OCI-LY7 (cell line): ENCODE measurements around the gene SLC16A11. TPM values are rescaled to one million over a fixed set of nuclear protein-coding genes. Genes with fewer than 3 reads are reported as not detected.

Source experiments
- BruUV-seq: library from RNA; stranded (reverse); fragments of 400-500 nt; replicated peaks from 2 replicates; lab custom pipeline; 2021; lab: Mats Ljungman, UMichigan
- CTCF ChIA-PET: fragments of 300-600 bp; sonication (Branson Sonifier 250); formaldehyde crosslinking; loops from one replicate; lab custom pipeline; 2022; ENCODE audit warnings: antibody characterized with exemption; ENCODE audit not compliant: unreplicated experiment; lab: Charles Lee
- POLR2A ChIA-PET: fragments of 300-600 bp; sonication (Branson Sonifier 250); formaldehyde crosslinking; loops from one replicate; lab custom pipeline; 2022; ENCODE audit warnings: antibody characterized with exemption; lab: Charles Lee
- DNase-seq: peaks from one replicate; pipeline ENCODE4 v3.0.0-alpha.2; 2015; ENCODE audit warnings: low spot score
- H2AFZ ChIP-seq: fragments of 200-600 bp; sonication (generic), shearing (Covaris generic); 2 replicates; pipeline ENCODE4 v1.6.1; 2014; ENCODE audit warnings: mild to moderate bottlenecking, antibody characterized with exemption, low read length, moderate library complexity
- H3K27ac ChIP-seq: fragments of 200-600 bp; sonication (generic); 2 replicates; pipeline ENCODE4 v1.5.1; 2014; ENCODE audit warnings: mixed run types, low read depth, mild to moderate bottlenecking, moderate library complexity, low read length, inconsistent platforms; ENCODE audit not compliant: poor library complexity, severe bottlenecking
- H3K36me3 ChIP-seq: fragments of 200-600 bp; sonication (generic); 2 replicates; pipeline ENCODE4 v1.6.1; 2014; ENCODE audit warnings: mild to moderate bottlenecking, antibody characterized with exemption, low read length, moderate library complexity, mixed read lengths; ENCODE audit not compliant: insufficient read depth
- H3K4me1 ChIP-seq: fragments of 200-600 bp; sonication (generic); 2 replicates; pipeline ENCODE4 v1.5.1; 2014; ENCODE audit warnings: mild to moderate bottlenecking, low read length; ENCODE audit not compliant: insufficient read depth, poor library complexity, severe bottlenecking
- H3K4me2 ChIP-seq: fragments of 200-600 bp; sonication (generic); 2 replicates; pipeline ENCODE4 v1.6.1; 2014; ENCODE audit warnings: mild to moderate bottlenecking, low read length
- H3K4me3 ChIP-seq: fragments of 200-600 bp; sonication (generic); 2 replicates; pipeline ENCODE4 v1.5.1; 2014; ENCODE audit warnings: mild to moderate bottlenecking, low read depth, low read length; ENCODE audit not compliant: poor library complexity, severe bottlenecking
- H3K79me2 ChIP-seq: fragments of 200-600 bp; sonication (generic); 2 replicates; pipeline ENCODE4 v1.6.1; 2016; ENCODE audit warnings: low read depth, mild to moderate bottlenecking, low read length, moderate library complexity, mixed read lengths; ENCODE audit not compliant: insufficient read depth
- H3K9me2 ChIP-seq: fragments of 200-600 bp; sonication (generic); 2 replicates; pipeline ENCODE4 v1.6.1; 2016; ENCODE audit warnings: mild to moderate bottlenecking, low read length, mixed read lengths; ENCODE audit not compliant: insufficient read depth
- H3K9me3 ChIP-seq: fragments of 200-600 bp; sonication (generic); 2 replicates; pipeline ENCODE4 v1.6.1; 2014; ENCODE audit warnings: mild to moderate bottlenecking, mixed run types, low read length, mixed read lengths
- H4K20me1 ChIP-seq: fragments of 200-600 bp; sonication (generic); 2 replicates; pipeline ENCODE4 v1.6.1; 2014; ENCODE audit warnings: mild to moderate bottlenecking, antibody characterized with exemption, low read length, moderate library complexity, mixed read lengths; ENCODE audit not compliant: insufficient read depth
- CTCF ChIP-seq: fragments of 200-600 bp; sonication (generic); conservative IDR thresholded peaks from 2 replicates; pipeline ENCODE4 v1.5.1; 2014; ENCODE audit warnings: mild to moderate bottlenecking, antibody characterized with exemption, low read length, moderate library complexity, mixed read lengths
- EZH2phosphoT487 ChIP-seq: fragments of 200-600 bp; sonication (generic); IDR thresholded peaks from 2 replicates; pipeline ENCODE4 v1.6.1; 2018; ENCODE audit warnings: low read depth, borderline replicate concordance, mild to moderate bottlenecking, mixed run types, antibody characterized with exemption, low read length, moderate library complexity, mixed read lengths
- intact Hi-C: fragments of 100-400 bp; cut with micrococcal nuclease; formaldehyde crosslinking; loops from one replicate; pipeline ENCODE4 v1.10.0; 2022; ENCODE audit not compliant: unreplicated experiment
- total RNA-seq, 2 experiments: library from RNA; depleted of rRNA in 1 of 2; stranded (reverse); fragments of >200 nt in 1 of 2; shearing (Covaris generic) in 1 of 2; gene quantifications; 2 replicates each; pipeline ENCODE4 v1.2.3, GENCODE V29; 2014 to 2022

Gene SLC16A11
- total RNA-seq, 2 experiments from 2014 or later, result not detected

GRCh38 chr17:7072406-7072805 lies 28.5 kb upstream of the SLC16A11 start:
- TF ChIP-seq CTCF (no peak), EZH2phosphoT487 (no peak)
- intact Hi-C loops, result no loop called here
- CTCF ChIA-PET, result no interaction called here
- no TSS peak for BruUV-seq
- Histone ChIP-seq H3K9me2 (no peaks in the 10 kb centered on the region), H3K9me3 (0 out of 2 replicates have a peak, but pooled peaks cover 6% of the 10 kb centered on the region), H3K79me2 (no peaks in the 10 kb centered on the region), H3K36me3 (no peaks in the 10 kb centered on the region), H3K4me1 (no peaks in the 10 kb centered on the region), H4K20me1 (no peaks in the 10 kb centered on the region), H3K4me3 (no peak overlapping the region), H3K27ac (no peak overlapping the region), H2AFZ (no peak overlapping the region), H3K4me2 (no peak overlapping the region)
- no peak for DNase-seq
- POLR2A ChIA-PET, result no interaction called here

GRCh38 chr17:7070712-7071111 lies 26.8 kb upstream of the SLC16A11 start:
- H3K4me1 ChIP-seq, result no peaks in the 10 kb centered on the region
- CTCF ChIA-PET, result no interaction called here
- no peak overlapping the region for H3K4me2 ChIP-seq
- no peaks in the 10 kb centered on the region for H4K20me1 ChIP-seq
- no peak for TF ChIP-seq CTCF
- TF ChIP-seq EZH2phosphoT487, result no peak
- H3K79me2 ChIP-seq, result no peaks in the 10 kb centered on the region
- intact Hi-C loops, result no loop called here
- no peak overlapping the region for H3K27ac ChIP-seq
- BruUV-seq, result no TSS peak
- no peak overlapping the region for H3K4me3 ChIP-seq
- H2AFZ ChIP-seq, result no peak overlapping the region
- POLR2A ChIA-PET, result no interaction called here
- no peak for DNase-seq
- H3K36me3 ChIP-seq, result no peaks in the 10 kb centered on the region
- 0 out of 2 replicates have a peak, but pooled peaks cover 6% of the 10 kb centered on the region for H3K9me3 ChIP-seq
- H3K9me2 ChIP-seq, result no peaks in the 10 kb centered on the region

GRCh38 chr17:7068268-7068667 lies 24.4 kb upstream of the SLC16A11 start:
- ChIA-PET CTCF (no interaction called here), POLR2A (no interaction called here)
- Histone ChIP-seq H3K9me2 (no peaks in the 10 kb centered on the region), H4K20me1 (no peaks in the 10 kb centered on the region), H3K4me2 (no peak overlapping the region), H3K27ac (no peak overlapping the region), H2AFZ (no peak overlapping the region), H3K4me1 (no peaks in the 10 kb centered on the region), H3K4me3 (no peak overlapping the region), H3K79me2 (no peaks in the 10 kb centered on the region), H3K36me3 (no peaks in the 10 kb centered on the region), H3K9me3 (0 out of 2 replicates have a peak, but pooled peaks cover 6% of the 10 kb centered on the region)
- intact Hi-C loops, result no loop called here
- DNase-seq, result no peak
- TF ChIP-seq EZH2phosphoT487 (no peak), CTCF (no peak)
- BruUV-seq, result no TSS peak
